ENCODE data around the gene INPPL1.

Gene INPPL1

DNA sequence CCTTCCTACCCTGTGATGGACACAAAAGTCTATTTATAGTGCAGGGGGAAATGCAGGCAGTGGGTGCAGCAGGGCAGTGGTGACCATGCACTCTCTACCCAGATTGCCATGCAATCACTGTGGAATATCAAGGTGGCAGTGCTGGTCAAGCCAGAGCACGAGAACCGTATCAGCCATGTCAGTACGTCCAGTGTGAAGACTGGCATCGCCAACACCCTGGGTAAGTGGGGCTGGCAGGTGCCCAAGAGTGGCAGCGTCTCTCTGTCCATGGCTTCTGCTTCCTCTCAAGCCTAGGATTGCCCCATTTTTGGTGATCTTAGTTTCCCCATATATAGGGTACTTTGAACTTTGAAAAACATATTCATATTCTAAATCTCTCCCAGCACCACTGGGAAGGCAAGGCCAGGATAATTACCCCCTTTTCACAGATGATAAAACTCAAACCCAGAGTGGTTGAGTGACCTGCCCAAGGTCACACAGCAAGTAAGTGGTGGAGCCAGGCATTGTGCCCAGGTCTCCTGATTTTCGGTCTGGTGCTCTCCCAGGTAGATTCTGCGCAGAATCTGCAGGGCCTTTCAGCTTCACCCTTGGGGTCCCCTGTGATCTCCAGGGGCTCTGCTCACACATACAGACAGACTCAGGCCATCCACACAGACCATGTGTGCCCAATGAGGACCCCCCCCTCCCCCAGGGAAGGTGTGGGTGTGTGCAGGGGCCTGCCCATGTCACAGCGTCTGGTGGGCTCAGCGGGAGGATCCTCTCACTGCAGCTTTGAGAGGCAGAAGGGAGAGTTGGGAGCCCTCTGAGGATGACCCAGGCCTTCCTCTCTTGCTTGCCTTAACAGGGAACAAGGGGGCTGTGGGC is 7.1 kb downstream of the INPPL1 start:
- no peak for DNase-seq (ENCODE audit: low read depth)

DNA sequence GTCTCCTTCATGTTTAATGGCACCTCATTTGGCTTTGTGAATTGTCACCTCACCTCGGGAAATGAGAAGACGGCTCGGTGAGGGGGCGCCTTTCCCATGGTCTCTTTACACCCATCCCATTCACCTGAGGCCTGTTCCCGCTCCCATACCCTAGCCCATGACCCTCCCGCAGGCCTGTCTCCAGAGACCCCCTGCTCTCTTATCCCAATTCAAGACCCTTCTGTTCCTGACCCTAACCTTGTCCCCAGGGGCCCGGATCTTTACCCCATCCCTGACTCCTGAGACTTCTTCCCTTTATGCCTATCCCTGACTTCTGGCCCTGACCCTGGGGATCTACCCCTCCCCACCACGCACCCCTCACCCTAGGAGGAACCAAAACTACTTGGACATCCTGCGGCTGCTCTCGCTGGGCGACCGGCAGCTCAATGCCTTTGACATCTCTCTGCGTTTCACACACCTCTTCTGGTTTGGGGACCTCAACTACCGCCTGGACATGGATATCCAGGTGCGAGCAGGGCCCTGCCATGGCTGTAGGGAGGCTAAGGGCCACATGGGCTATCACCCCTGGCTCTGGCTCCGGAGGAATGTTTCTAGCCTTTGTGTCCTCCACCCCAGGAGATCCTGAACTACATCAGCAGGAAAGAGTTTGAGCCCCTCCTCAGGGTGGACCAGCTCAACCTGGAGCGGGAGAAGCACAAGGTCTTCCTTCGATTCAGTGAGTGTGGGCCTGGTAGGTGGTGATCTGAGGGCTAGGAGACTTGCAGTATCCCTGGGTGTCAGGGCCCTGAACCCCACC is 7.9 kb downstream of the INPPL1 start:
- DNase-seq (ENCODE audit: low read depth): no peak

DNA sequence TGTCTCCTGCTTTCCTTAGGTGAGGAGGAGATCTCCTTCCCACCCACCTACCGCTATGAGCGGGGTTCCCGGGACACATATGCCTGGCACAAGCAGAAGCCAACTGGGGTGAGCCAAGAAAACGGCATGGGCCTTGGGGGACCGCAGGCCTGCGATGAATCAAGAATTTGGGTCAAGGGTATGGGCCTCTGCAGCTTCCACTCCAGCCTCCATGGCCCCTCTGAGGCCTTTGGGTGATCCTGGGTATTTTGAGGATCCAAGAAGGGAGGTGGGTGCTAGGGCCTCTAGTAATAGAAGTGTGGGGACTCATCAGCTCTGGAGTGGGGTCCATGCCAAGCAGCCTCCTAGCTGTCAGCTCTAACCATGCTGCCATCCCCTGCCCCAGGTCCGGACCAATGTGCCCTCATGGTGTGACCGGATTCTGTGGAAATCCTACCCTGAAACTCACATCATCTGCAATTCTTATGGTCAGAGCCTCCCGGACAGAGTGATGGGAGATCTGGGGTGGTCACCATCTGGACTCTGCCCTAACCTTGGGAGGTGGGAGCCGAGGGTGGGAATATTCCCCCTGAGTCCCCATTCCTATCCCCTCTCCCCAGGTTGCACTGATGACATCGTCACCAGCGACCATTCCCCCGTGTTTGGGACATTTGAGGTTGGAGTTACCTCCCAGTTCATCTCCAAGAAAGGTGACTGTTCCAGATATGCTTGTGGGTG is 8.6 kb downstream of the INPPL1 start:
- no peak for DNase-seq (ENCODE audit: low read depth)

DNA sequence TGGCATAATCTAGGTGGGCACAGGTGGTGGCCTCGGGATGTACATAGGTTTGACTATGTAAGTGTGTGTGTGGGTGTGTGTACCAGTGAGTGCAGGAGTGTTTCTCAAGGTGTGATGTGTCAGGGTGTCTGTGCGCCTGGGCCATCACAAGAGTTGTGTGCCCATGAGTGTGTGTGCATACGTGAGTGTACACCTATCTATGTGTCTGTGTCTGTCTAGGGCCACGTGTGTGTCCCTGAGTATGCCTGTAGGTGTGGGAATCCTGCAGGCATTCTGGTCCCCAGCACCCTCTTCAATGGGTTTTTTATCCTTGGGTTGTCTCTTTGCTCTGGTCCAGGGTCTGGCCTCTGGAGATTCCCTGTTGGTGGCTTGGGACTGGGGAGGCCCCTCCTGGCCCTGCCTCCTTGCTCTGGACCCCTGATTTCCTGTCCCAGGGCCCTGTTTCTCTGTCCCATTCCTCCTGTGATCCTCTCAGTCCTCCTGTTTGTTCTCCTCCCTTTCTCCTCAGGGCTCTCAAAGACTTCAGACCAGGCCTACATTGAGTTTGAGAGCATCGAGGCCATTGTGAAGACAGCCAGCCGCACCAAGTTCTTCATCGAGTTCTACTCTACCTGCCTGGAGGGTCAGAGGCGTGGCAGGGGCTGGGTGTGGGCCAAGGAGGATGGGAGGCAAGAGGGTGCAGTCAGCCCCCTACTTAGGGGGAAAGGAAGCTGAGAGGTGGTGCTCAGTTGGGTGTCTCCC is 9.4 kb downstream of the INPPL1 start:
- no peak for DNase-seq (ENCODE audit: low read depth)

DNA sequence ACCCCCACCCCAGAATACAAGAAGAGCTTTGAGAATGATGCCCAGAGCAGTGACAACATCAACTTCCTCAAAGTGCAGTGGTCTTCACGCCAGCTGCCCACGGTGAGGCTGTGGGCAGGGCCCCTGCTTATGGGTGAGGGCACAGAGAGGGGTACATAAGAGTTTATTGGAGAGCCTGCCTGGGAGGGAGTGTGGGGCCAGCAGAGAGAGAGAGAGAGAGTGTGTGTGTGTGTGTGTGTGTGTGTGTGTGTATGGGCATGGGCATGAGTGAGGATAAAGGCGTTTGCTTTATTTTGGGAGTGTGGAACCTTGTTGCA is 9.9 kb downstream of the INPPL1 start:
- DNase-seq (ENCODE audit: low read depth): no peak

DNA sequence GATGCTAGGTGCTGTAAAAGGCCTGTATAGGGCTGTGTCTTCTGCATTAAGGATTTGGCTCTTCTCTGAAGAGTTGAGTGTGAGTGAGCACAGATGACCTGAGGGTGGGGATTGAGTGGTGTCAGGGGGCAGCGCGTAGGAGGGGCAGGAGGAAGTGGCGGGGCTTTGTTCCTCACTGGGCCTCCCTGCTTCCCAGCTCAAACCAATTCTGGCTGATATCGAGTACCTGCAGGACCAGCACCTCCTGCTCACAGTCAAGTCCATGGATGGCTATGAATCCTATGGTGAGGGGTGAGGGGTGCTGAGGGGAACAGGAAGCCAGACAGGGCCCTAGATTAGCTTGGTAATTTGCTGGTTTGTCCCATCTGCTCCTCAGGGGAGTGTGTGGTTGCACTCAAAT is 10.4 kb downstream of the INPPL1 start:
- DNase-seq (ENCODE audit: low read depth): no peak

DNA sequence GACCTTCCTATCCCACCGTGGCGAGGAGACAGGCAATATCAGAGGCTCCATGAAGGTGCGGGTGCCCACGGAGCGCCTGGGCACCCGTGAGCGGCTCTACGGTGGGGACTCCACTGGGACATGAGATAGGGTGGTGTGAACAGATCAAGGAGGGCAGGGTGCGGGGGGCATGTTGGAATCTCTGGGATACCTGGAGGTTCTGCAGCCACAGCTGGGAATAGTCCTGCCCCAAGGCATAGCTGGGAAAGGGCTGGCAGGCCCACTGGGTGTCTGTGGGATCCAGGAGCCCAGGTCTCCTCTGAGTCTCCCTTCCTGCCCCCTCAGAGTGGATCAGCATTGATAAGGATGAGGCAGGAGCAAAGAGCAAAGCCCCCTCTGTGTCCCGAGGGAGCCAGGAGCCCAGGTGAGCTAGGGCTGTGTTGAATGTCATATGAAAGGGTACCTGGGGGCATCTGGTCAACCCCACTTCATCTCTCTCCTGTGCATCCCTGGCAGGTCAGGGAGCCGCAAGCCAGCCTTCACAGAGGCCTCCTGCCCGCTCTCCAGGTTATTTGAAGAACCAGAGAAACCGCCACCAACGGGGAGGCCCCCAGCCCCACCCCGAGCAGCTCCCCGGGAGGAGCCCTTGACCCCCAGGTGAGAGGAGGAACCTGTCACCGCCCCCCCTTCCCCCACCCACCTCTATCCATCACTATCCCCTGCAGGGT is 10.9 kb downstream of the INPPL1 start:
- DNase-seq (ENCODE audit: low read depth): no peak

DNA sequence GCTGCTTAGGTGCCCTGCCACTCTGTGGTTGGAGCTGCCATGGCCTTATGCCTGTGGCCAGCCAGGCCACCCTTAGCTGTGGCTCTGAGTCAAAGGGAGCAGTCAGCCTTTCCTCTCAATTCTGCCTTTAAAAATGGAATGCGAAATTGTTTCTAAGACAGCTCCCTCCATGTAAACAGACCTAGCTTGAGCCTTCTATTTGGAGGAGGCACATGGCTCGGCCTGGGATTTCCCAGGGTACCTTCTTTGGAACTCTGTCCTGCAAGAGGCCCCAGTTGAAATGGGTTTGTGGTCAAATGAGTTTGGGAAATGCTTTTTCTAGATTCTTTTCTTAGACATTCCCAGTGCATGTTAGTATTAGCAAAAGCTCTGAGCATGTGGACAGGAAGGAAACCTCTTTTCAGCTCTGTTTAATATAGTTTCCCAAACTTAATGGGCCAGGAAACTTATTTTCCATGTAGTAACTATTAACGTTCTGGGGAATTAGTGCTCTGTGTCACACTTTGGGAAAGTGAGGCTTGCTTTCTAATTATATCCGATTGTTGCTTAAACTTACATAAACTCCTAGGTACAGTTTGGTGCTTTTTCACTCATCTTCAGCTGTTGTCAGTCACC is 11.6 kb downstream of the INPPL1 start:
- no peak for DNase-seq (ENCODE audit: low read depth)

DNA sequence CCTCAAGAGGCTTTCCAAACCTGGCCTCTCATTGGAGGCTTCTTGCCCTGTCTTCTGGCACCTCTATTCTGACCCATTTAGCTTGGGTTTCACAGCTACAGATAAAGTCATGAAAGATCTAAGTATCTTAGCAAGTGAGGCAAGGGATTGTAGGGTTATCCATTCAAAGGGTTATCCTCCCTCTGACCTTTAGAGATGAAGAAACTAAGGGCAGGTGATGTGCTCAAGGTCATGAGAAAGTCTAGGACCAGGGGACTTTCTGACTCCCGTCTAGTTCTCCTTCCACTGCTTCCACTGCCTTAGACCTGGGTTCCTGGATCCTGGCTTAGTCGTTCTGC is 12.2 kb downstream of the INPPL1 start:
- DNase-seq (ENCODE audit: low read depth): no peak

DNA sequence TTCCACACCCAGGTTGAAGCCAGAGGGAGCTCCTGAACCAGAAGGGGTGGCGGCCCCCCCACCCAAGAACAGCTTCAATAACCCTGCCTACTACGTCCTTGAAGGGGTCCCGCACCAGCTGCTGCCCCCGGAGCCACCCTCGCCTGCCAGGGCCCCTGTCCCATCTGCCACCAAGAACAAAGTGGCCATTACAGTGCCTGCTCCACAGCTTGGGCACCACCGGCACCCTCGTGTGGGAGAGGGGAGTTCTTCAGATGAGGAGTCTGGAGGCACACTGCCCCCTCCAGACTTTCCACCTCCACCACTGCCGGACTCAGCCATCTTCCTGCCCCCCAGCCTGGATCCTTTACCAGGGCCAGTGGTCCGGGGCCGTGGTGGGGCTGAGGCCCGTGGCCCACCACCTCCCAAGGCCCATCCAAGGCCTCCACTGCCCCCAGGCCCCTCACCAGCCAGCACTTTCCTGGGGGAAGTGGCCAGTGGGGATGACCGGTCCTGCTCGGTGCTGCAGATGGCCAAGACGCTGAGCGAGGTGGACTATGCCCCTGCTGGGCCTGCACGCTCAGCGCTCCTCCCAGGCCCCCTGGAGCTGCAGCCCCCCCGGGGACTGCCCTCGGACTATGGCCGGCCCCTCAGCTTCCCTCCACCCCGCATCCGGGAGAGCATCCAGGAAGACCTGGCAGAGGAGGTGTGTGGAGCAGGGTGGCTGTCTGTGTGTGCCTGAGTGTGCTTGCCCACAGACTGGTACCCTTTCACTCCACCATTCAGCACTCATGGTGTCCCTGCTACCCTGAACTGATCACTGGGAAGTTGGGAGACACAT is 12.8 kb downstream of the INPPL1 start:
- DNase-seq (ENCODE audit: low read depth): no peak

DNA sequence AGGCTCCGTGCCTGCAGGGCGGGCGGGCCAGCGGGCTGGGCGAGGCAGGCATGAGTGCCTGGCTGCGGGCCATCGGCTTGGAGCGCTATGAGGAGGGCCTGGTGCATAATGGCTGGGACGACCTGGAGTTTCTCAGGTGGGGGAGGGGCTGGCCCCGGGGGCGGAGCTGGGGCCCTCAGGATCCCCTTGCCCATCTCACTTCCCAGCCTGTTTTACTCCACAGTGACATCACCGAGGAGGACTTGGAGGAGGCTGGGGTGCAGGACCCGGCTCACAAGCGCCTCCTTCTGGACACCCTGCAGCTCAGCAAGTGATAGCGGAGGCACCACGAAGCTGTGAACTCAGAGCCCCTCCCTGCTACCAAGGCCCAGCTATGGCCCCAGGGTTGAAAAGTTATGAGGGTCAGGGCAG is 13.5 kb downstream of the INPPL1 start:
- no peak for DNase-seq (ENCODE audit: low read depth)

DNA sequence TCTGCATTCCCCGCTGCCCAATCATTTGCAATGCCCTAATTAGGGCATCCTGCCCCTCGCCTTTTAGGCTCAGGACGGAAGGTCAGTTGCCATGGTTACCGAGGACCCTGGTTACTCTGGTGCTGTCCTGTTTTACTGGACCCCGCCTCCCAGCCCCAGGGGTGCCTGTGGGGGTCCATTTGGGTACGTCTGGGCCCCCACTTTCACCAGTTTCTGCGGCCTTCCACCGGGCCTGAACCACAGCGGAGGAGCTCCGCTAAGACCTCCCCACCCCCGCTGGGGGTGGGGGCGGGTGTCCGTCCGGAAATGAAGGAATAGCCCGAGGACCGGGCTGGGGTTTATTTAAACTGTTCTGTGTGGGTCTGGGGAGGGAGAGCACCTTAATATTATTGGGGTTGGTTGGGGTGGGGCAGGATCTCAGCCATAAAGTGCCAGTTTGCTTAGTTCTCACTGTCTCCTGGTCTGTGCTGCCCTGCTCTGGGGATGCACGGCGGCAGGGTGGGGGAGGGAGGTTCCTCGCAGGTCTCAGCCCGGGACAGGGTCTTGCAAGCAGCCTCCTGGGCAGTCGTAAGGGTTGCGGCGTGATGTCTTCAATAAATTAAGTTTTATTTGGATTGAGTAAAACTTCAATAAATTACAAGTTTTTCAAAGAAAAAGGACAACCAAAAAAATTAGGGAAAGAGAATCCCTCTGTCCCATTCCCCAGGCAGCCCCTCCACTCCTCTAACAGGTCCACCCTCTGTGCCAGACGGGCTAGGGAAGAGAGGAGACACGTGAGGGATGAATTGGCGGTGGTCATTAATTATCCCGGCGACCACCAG is 14.1 kb downstream of the INPPL1 start:
- no peak for DNase-seq (ENCODE audit: low read depth)

DNA sequence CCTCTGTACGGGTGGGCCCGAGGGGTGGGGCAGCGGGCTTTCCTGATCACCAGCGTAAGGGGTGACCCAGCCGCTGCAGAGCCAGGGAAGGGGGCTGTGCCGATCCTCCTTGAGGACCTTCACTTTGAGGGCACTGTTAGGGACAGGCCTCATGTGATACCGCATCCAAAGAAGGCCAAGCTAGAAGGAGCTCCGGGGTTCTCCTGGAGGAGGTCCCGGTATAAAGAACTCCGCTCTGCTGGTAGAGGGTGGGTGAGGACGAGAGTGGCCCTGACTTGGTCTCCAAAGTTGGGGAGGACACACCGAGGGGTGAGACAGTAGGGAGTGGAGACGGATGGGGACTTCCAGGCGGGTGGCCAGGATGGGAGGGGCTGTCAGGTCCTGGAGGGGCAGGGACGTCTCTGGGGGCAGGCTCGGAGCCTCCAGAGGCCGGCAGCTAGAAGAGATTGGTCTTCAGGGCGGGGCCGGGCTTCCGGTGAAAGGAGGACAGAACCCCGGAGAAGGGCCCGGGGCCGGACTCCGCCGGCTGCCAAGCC is 14.8 kb downstream of the INPPL1 start:
- DNase-seq (ENCODE audit: low read depth): no peak

DNA sequence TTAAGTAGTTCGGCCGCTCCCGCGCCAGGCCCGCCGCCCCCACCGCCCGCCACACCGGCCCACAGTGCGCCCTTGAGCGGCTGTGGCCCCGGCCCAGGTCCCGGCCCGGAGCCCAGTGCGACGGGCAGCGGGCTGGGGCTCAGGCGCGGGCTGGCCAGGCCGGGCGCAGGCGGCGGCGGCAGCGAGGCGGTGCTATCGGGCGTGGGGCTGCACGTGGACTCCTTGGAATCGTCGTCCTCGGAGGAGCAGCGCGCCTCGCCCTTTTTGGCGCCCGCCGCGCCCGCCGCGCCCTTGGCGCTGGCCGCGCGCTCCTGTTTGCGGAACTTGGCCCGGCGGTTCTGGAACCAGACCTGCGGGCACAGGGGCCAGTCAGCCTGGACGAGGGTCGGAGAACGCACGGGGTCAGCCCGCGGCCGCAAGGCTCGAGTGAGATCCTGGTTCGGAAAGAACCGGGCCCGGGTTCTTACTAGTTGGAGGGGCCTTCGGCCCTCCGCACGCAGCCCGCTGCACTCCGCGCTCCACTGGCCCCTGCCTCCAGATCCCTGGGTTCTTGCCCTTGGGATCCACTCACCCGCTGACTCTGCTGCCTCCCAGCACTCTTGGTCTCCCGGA is 15.4 kb downstream of the INPPL1 start:
- DNase-seq (ENCODE audit: low read depth): no peak

DNA sequence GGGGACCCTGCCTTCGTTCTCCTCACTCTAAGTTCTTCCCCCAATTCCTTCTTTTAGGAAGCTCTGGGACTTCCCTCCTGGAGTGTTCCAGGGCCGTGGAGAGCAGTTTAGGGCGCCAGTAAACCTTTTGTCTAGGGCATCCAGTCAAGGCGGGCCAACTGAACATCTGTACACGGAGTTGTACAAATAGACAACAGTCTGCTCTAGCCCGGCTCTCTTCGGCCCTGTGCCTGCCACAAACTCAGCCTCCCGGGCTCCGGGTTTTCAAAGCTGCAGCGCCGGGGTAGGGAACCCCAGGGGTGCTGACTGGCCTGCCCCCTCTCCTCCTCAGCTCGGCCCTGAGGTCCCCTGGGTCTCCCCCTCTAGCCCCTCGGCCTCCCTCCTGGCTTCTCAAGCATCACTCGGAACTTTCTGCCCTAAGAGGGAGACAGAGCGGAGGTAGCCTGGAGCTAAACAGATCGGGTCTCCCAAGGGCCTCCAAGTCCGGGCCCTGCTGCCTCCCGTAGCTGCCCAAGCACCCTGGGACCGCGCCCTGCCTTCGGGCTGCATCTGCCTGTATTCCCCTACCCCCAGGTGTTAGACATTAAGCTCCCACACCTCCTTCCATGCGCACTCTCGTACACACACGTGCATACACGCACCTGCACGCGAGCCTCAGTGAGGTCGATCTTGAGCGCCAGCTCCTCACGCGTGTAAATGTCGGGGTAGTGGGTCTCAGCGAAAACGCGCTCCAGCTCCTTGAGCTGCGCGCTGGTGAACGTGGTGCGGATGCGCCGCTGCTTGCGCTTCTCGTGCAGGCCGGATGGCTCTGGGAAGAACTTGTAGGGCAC is 16.1 kb downstream of the INPPL1 start:
- DNase-seq (ENCODE audit: low read depth): no peak

DNA sequence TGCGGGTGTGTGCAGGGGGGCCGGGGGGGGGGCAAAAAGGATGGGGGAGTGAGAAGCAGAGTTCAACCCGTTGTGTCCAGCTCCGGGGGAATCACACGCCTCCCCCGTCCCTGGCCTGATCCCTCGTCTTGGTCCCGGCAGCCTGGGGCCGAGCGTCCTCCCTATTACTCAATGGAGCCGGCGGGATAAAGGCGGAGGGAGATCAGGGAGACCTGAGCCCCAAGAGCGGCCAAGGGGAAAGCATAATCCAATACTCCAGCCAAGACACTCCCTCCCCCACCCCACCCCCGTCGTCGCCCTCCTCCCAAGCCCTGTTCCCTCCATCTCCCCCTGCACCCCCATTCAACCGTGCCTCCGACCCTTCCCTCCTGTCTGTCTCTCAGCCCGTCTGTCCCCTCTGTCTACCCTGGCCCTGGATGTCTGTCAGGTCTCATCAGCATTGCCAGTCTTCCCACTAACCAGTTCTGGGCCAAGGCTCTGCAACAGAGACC is 16.8 kb downstream of the INPPL1 start:
- DNase-seq (ENCODE audit: low read depth): no peak

DNA sequence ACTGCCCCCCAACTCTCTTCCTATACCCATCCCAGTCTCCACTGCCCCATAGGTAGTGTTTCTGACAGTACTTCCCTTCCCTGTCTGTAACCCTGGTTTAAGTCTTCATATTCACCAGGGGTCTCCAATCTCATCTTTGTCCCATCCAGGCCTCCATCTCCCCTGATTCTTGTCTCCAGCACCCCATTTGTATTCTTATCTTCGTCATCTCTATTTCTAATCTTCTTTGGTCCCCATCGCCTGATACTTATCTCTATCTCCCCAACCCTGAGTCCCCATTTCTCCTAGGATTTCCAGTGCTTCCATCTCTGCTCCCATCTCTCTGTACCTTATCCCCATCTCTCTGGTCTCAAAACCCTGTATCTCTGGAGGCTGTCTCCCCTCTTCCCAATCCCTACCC is 17.6 kb downstream of the INPPL1 start:
- no peak for DNase-seq (ENCODE audit: low read depth)
